Ovary (tissue), 9 donors: ENCODE data around the gene MRPL11. TPM values are rescaled to one million over a fixed set of nuclear protein-coding genes. Genes with fewer than 3 reads are reported as not detected.

Source experiments
- DNase-seq, 5 donors: peaks; one replicate each; pipeline ENCODE4 v3.0.0-alpha.2; 2019 to 2020
- H3K27ac ChIP-seq, 2 donors: fragments of 200-600 bp; one replicate each; pipeline versions ENCODE4 v1.5.1 to v1.8.0; 2019 to 2022
- H3K27me3 ChIP-seq: fragments of 200-600 bp; one replicate; pipeline ENCODE4 v1.8.0; 2022
- H3K36me3 ChIP-seq: fragments of 200-600 bp; sonication (generic); one replicate; pipeline ENCODE4 v1.5.1; 2019
- H3K4me1 ChIP-seq: one replicate; pipeline ENCODE4 v1.8.1; 2013; ENCODE audit warnings: mild to moderate bottlenecking, moderate library complexity; ENCODE audit not compliant: insufficient read depth
- H3K4me3 ChIP-seq: fragments of 200-600 bp; sonication (generic); one replicate; pipeline ENCODE4 v1.5.1; 2017
- H3K9me3 ChIP-seq, 2 donors: fragments of 200-600 bp in 1 of 2; sonication (generic) in 1 of 2; one replicate each; pipeline versions ENCODE4 v1.5.1 to v1.8.1; 2013 to 2019; ENCODE audit warnings: mild to moderate bottlenecking in 1 of 2, moderate library complexity in 1 of 2
- CTCF ChIP-seq, 3 donors: fragments of 450-650 bp in 2 of 3; fragments of 200-600 bp in 1 of 3; IDR thresholded peaks; one replicate each; pipeline versions ENCODE4 v1.5.1 to v1.8.0; 2016 to 2022; ENCODE audit warnings: antibody characterized with exemption in 3 of 3, mild to moderate bottlenecking in 1 of 3
- EP300 ChIP-seq: sonication (generic); formaldehyde crosslinking; IDR thresholded peaks from one replicate; pipeline ENCODE4 v1.6.1; 2017; ENCODE audit warnings: antibody characterized with exemption
- POLR2A ChIP-seq: fragments of 450-650 bp; IDR thresholded peaks from one replicate; pipeline ENCODE4 v1.6.1; 2017; ENCODE audit warnings: antibody characterized with exemption, mild to moderate bottlenecking, moderate library complexity
- WGBS, 3 donors: extraction: QIAGEN DNeasy Blood & Tissue Kit in 1 of 3; methylation state at CpG; one replicate each; pipeline versions ENCODE4 v1.1.5 to v1.1.7; 2013 to 2017; 5-methylcytosine and 5-hydroxymethylcytosine counted together
- intact Hi-C, 4 donors: fragments of 100-400 bp; cut with DNase I; formaldehyde crosslinking; loops; one replicate each; pipeline versions ENCODE4 v1.11.0 to v1.15.1; 2022 to 2023
- polyA plus RNA-seq, 2 donors: library from polyadenylated mRNA; stranded (reverse); fragments of 200-250 nt in 1 of 2; fragments of 350-450 nt in 1 of 2; fragmentation: Illumina TruSeq in 1 of 2; extraction: RNeasy Lipid Tissue Mini Kit (QIAGEN cat#74804) in 1 of 2; gene quantifications; one replicate each; pipeline ENCODE4 v1.2.3, GENCODE V29; 2013 to 2014
- total RNA-seq, 7 donors: library from RNA; depleted of rRNA in 2 of 7; stranded (reverse); fragments of >200 nt in 2 of 7; fragmentation: NEBNext Ultra II Directional in 3 of 7; extraction: Animal tissue kit (Norgen Biotek cat#: 25700) in 3 of 7; gene quantifications; one replicate each; pipeline versions ENCODE4 v1.1.0 to v1.2.4, GENCODE V29; 2016 to 2023
- donor health status: DM: no; HTN: no; CAD: no; lungs with moderate emphysema.
- donor health status: DM: no; HTN: no; CAD: no.
- donor health status: Bipolar disorder and iron deficiency.
- donor health status: DM: yes; HTN: yes; CAD: no.
- donor health status: DM: no; HTN: no; CAD: no.
- donor health status: DM: yes; HTN: yes; CAD: no.

MRPL11 gene
- total and polyA plus RNA-seq, 9 donors: 30.9 to 53.5 (median 41.4) TPM

DNA sequence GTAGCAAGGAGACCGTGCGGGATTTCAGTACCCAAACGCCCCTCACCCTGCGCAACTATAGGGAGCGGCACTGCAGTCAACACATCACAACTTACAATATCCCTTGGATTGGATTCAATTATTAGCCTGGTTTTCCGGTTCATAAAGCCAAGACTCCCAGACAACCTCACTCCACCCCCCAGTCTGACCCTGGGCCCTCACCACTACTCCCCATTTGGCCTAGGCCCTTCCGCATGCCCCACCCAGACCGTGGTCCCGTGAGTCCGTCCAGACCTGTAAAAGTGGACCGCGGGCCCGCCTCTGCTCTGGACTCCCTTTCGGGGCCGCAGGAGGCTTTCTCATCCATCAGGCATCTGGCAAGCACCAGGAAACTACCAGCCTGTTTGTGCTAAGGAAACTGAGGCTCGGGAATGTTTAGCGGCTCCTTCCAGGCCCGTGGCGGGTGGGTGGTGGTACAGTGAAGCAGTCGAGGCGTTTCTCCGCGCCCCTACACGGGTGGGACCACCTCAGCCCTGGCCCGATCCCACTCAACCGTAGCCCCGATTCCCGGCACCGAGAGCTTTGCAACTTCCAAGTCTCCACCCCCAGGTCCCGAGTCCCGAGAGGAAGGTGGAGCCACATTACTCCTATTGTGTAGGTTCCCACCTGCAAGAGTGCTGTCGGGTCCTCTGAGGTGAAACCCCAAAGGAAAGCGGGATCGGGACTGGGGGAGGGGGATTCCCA lies 40.9 kb upstream of the MRPL11 start:
- Histone ChIP-seq H3K36me3 (no peaks in the 10 kb centered on the region), H3K4me1 (peaks cover 2% of the 10 kb centered on the region), H3K27me3 (no peaks in the 10 kb centered on the region), H3K4me3 (peak overlapping the region; percentile 59), H3K9me3 (no peaks in the 10 kb centered on the region), H3K27ac (peak overlapping the region; percentile 49 to 82)
- intact Hi-C loops: loop anchor here in 1 of 4 donors (10.0 kb wide), 1 partner anchor 195 kb away; the partner anchor contains the start of gene RBM4B
- DNase-seq: peak in 4 of 5 donors; percentile 48 to 66 (median 56)
- 0 to 1% (median 0%) methylated on average over 29 to 34 of the region's 34 CpGs for whole genome bisulfite sequencing, 3 donors
- no peak for TF ChIP-seq EP300
- TF ChIP-seq POLR2A: no peak
- TF ChIP-seq CTCF (IDR thresholded peaks at IDR 0.05): peak in 1 of 3 donors; percentile 19

- 40 to 41% (median 40%) methylated on average over 8 of the region's 8 CpGs for WGBS, 3 donors
- Histone ChIP-seq H3K27me3 (no peaks in the 10 kb centered on the region), H3K4me1 (peaks cover 2% of the 10 kb centered on the region), H3K27ac (peak overlapping the region; percentile 49 to 82), H3K36me3 (no peaks in the 10 kb centered on the region), H3K4me3 (peak overlapping the region; percentile 59), H3K9me3 (no peaks in the 10 kb centered on the region)
- no peak for DNase-seq
- no peak for TF ChIP-seq POLR2A
- TF ChIP-seq EP300: no peak
- TF ChIP-seq CTCF (IDR thresholded peaks at IDR 0.05): peak in 2 of 3 donors; percentile 38 to 49
- intact Hi-C loops: loop anchor here in 1 of 4 donors (10.0 kb wide), 1 partner anchor 196 kb away; the partner anchor contains the start of gene RBM4B
Measured at GRCh38 chr11:66478729-66479393, 40.2 kb upstream of the MRPL11 start.

GRCh38 chr11:66477263-66478201 lies 38.9 kb upstream of the MRPL11 start:
- peaks cover 2% of the 10 kb centered on the region for H3K4me1 ChIP-seq
- no peaks in the 10 kb centered on the region for H3K9me3 ChIP-seq
- no peaks in the 10 kb centered on the region for H3K36me3 ChIP-seq
- DNase-seq: no peak
- TF ChIP-seq EP300 (no peak), CTCF (IDR thresholded peaks at IDR 0.05) (no peak), POLR2A (no peak)
- WGBS, 3 donors: 78 to 82% (median 80%) methylated on average over 11 of the region's 11 CpGs
- intact Hi-C loops: loop anchor here in 1 of 4 donors (10.0 kb wide), 1 partner anchor 197 kb away; the partner anchor contains the start of gene RBM4B
- H3K4me3 ChIP-seq: no peak overlapping the region
- H3K27me3 ChIP-seq: no peaks in the 10 kb centered on the region
- no peak overlapping the region for H3K27ac ChIP-seq

- no peak overlapping the region for H3K27ac ChIP-seq
- intact Hi-C loops: loop anchor here in 1 of 4 donors (10.0 kb wide), 1 partner anchor 198 kb away; the partner anchor contains the start of gene RBM4B
- no peaks in the 10 kb centered on the region for H3K27me3 ChIP-seq
- H3K36me3 ChIP-seq: no peaks in the 10 kb centered on the region
- H3K4me1 ChIP-seq: peaks cover 2% of the 10 kb centered on the region
- TF ChIP-seq POLR2A: no peak
- no peak for TF ChIP-seq CTCF (IDR thresholded peaks at IDR 0.05)
- no peak for TF ChIP-seq EP300
- no peaks in the 10 kb centered on the region for H3K9me3 ChIP-seq
- no peak overlapping the region for H3K4me3 ChIP-seq
- WGBS, 3 donors: 50 to 54% (median 51%) methylated on average over 9 of the region's 9 CpGs
- DNase-seq: no peak
Measured at GRCh38 chr11:66476841-66477251, 38.2 kb upstream of the MRPL11 start.
